ENCODE results near the gene HMCN2.

The HMCN2 gene

DNA sequence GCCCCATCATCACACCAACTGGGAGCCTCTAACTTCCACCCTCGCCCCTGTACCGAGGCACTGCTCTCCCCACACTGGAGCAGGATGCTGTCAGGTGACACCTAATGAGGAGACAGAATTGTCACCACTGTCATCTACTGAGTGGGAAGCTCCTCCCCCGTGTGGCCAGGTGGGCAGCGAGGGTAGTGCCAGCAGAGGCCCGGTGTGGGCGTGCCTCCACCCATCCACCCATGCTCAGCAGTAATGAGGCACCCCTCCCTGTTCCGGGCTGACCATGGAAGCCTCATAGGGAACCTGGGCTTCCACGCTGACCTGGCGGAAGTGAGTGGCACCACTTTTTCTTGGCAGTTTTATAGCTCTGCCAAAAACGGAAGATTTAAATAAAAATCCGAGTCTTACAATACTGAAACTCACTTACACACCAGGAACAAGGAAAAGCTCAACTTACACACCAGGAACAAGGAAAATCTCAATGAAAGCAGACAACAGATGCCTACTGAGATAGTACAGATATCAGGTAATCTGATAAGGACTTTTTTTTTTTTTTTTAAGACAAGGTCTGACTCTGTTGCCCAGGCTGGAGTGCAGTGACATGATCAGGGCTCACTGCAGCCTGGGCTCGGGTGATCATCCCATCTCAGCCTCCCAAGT, 148.6 kb downstream of the HMCN2 start:
- no peak for DNase-seq (ENCODE audit: low read depth)
- TF ChIP-seq, protein P1, sequence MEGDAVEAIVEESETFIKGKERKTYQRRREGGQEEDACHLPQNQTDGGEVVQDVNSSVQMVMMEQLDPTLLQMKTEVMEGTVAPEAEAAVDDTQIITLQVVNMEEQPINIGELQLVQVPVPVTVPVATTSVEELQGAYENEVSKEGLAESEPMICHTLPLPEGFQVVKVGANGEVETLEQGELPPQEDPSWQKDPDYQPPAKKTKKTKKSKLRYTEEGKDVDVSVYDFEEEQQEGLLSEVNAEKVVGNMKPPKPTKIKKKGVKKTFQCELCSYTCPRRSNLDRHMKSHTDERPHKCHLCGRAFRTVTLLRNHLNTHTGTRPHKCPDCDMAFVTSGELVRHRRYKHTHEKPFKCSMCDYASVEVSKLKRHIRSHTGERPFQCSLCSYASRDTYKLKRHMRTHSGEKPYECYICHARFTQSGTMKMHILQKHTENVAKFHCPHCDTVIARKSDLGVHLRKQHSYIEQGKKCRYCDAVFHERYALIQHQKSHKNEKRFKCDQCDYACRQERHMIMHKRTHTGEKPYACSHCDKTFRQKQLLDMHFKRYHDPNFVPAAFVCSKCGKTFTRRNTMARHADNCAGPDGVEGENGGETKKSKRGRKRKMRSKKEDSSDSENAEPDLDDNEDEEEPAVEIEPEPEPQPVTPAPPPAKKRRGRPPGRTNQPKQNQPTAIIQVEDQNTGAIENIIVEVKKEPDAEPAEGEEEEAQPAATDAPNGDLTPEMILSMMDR (IDR thresholded peaks at IDR 0.05; ENCODE audit: low read length, missing control alignments): no peak
- H3K4me3 ChIP-seq (replicated peaks; ENCODE audit: low read depth, low read length): no peak overlapping the region

GRCh38 chr9:130414910-130415746, 149.6 kb downstream of the HMCN2 start:
- TF ChIP-seq, protein P1 (IDR thresholded peaks at IDR 0.05; ENCODE audit: low read length, missing control alignments): no peak
- DNase-seq (ENCODE audit: low read depth): no peak
- no peak overlapping the region for H3K4me3 ChIP-seq (replicated peaks; ENCODE audit: low read depth, low read length)

- TF ChIP-seq, protein P1 (IDR thresholded peaks at IDR 0.05; ENCODE audit: low read length, missing control alignments): no peak
- no peak for DNase-seq (ENCODE audit: low read depth)
These were observed 152.0 kb downstream of the HMCN2 start for GRCh38 chr9:130417602-130418001.

GRCh38 chr9:130418776-130419175, 153.2 kb downstream of the HMCN2 start:
- DNase-seq (ENCODE audit: low read depth): no peak
- H3K4me3 ChIP-seq (replicated peaks; ENCODE audit: low read depth, low read length): no peak overlapping the region
- TF ChIP-seq, protein P1 (IDR thresholded peaks at IDR 0.05; ENCODE audit: low read length, missing control alignments): no peak

More at GRCh38 chr9:130417602-130418001, 152.0 kb downstream of the HMCN2 start:
- no peak overlapping the region for H3K4me3 ChIP-seq (replicated peaks; ENCODE audit: low read depth, low read length)

DNA sequence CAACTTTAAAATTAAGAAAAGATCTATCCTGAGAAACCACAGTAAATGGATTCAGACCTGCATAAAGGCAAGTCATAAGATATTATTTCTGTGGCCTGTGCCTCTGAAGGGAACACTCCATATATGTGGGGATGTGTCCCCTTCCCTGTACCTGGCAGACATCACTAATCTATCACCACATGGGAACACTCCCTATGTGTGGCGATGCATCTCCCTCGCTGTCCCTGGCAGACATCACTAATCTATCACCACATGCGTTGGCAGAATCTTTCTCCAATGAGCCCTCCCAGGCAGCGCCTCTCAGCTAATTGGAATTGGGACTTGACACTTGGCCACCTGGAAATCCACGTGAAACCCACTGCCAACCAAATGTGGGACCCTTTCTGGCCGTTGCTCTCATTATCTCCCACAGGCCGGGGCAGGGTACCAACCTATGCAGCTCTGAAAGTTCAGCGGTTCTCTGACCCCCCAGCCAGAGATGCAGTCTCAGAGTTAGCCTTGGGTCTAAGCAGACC, 154.0 kb downstream of the HMCN2 start:
- DNase-seq (ENCODE audit: low read depth): no peak
- H3K4me3 ChIP-seq (replicated peaks; ENCODE audit: low read depth, low read length): no peak overlapping the region
- TF ChIP-seq, protein P1 (IDR thresholded peaks at IDR 0.05; ENCODE audit: low read length, missing control alignments): no peak

GRCh38 chr9:130421154-130421801, 155.7 kb downstream of the HMCN2 start:
- TF ChIP-seq, protein P1 (IDR thresholded peaks at IDR 0.05; ENCODE audit: low read length, missing control alignments): no peak
- no peak overlapping the region for H3K4me3 ChIP-seq (replicated peaks; ENCODE audit: low read depth, low read length)
- no peak for DNase-seq (ENCODE audit: low read depth)

Measured in fibroblast of pulmonary artery (primary cell).